GM19238 (cell line): ENCODE results near the gene POLQ.
"Not testable (repeated sequence)": the region's sequence is repeated elsewhere in the genome, so short reads cannot be mapped to it uniquely, and the experiment has no call there.

Source experiments
- DNase-seq: peaks from one replicate; pipeline ENCODE4 v3.0.0; 2011; ENCODE audit warnings: low spot score; ENCODE audit not compliant: insufficient read length

The POLQ gene

GRCh38 chr3:121545574-121546455 lies at the start of gene POLQ:
Gene POLQ (minus strand): TSS chr3:121545988. CDS start chr3:121545877, 111 bp downstream.
- peak; percentile 73 for DNase-seq

- DNase-seq = no peak
Measured at GRCh38 chr3:121594850-121595249, 49.1 kb upstream of the POLQ start.

- not testable (repeated sequence) for DNase-seq
Measured at GRCh38 chr3:121593806-121594205, 48.0 kb upstream of the POLQ start.

GRCh38 chr3:121592856-121593702 lies 47.3 kb upstream of the POLQ start, which contains the start of gene FBXO40:
Gene FBXO40 (plus strand): TSS chr3:121593379. CDS start chr3:121620576, 27,197 bp downstream.
- no peak for DNase-seq

GRCh38 chr3:121584418-121584817 lies 38.6 kb upstream of the POLQ start:
- no peak for DNase-seq

GRCh38 chr3:121581691-121582090 lies 35.9 kb upstream of the POLQ start:
- no peak for DNase-seq

GRCh38 chr3:121574449-121574848 lies 28.7 kb upstream of the POLQ start:
- DNase-seq = no peak

GRCh38 chr3:121567649-121568048 lies 21.9 kb upstream of the POLQ start, which contains the start of gene ARGFX:
Gene ARGFX (plus strand): TSS chr3:121567949. CDS start chr3:121570714, 2,765 bp downstream.
- DNase-seq = no peak

GRCh38 chr3:121566773-121567172 lies 21.0 kb upstream of the POLQ start:
- no peak for DNase-seq

GRCh38 chr3:121562148-121562547 lies 16.4 kb upstream of the POLQ start:
- no peak for DNase-seq

GRCh38 chr3:121557426-121557934 lies 11.7 kb upstream of the POLQ start:
- DNase-seq = no peak

GRCh38 chr3:121552797-121553196 lies 7.0 kb upstream of the POLQ start:
- DNase-seq = no peak

- DNase-seq = no peak
Measured at GRCh38 chr3:121552379-121552778, 6.6 kb upstream of the POLQ start.

GRCh38 chr3:121545049-121545573 lies 677 bp downstream of the POLQ start:
- no peak for DNase-seq

GRCh38 chr3:121542924-121543323 lies 2.9 kb downstream of the POLQ start:
- DNase-seq = no peak

GRCh38 chr3:121531269-121531668 lies 14.5 kb downstream of the POLQ start:
- no peak for DNase-seq

GRCh38 chr3:121529308-121529707 lies 16.5 kb downstream of the POLQ start:
- no peak for DNase-seq

- no peak for DNase-seq
Measured at GRCh38 chr3:121520510-121520909, 25.3 kb downstream of the POLQ start.

- no peak for DNase-seq
Measured at GRCh38 chr3:121517953-121518655, 27.7 kb downstream of the POLQ start.

- DNase-seq = no peak
Measured at GRCh38 chr3:121515862-121516261, 29.9 kb downstream of the POLQ start.

GRCh38 chr3:121515313-121515712 lies 30.5 kb downstream of the POLQ start:
- DNase-seq = no peak
